IPS-18a (cell line): ENCODE results near the gene CST7.

Experiments used
- H3K27ac ChIP-seq: one replicate; pipeline ENCODE4 v1.5.1; 2013; ENCODE audit warnings: low read length
- H3K27me3 ChIP-seq: one replicate; pipeline ENCODE4 v1.6.1; 2013; ENCODE audit warnings: mild to moderate bottlenecking, low read length; ENCODE audit not compliant: control insufficient read depth, insufficient read depth
- H3K36me3 ChIP-seq: one replicate; pipeline ENCODE4 v1.6.1; 2013; ENCODE audit warnings: low read depth, low read length; ENCODE audit not compliant: control insufficient read depth
- H3K4me1 ChIP-seq: one replicate; pipeline ENCODE4 v1.6.1; 2013; ENCODE audit warnings: low read depth, low read length; ENCODE audit not compliant: control insufficient read depth
- H3K4me3 ChIP-seq: one replicate; pipeline ENCODE4 v1.5.1; 2013; ENCODE audit warnings: low read length
- H3K9ac ChIP-seq: one replicate; pipeline ENCODE4 v1.6.1; 2013; ENCODE audit warnings: mild to moderate bottlenecking, low read length, moderate library complexity
- H3K9me3 ChIP-seq: one replicate; pipeline ENCODE4 v1.6.1; 2013; ENCODE audit warnings: low read depth, low read length; ENCODE audit not compliant: control insufficient read depth

Gene CST7

GRCh38 chr20:25005661-25006060, 56.6 kb downstream of the CST7 start:
- Histone ChIP-seq H3K4me1 (no peaks in the 10 kb centered on the region), H3K27ac (no peak overlapping the region), H3K4me3 (no peak overlapping the region), H3K36me3 (no peaks in the 10 kb centered on the region), H3K27me3 (no peaks in the 10 kb centered on the region), H3K9ac (no peak overlapping the region), H3K9me3 (no peaks in the 10 kb centered on the region)

DNA sequence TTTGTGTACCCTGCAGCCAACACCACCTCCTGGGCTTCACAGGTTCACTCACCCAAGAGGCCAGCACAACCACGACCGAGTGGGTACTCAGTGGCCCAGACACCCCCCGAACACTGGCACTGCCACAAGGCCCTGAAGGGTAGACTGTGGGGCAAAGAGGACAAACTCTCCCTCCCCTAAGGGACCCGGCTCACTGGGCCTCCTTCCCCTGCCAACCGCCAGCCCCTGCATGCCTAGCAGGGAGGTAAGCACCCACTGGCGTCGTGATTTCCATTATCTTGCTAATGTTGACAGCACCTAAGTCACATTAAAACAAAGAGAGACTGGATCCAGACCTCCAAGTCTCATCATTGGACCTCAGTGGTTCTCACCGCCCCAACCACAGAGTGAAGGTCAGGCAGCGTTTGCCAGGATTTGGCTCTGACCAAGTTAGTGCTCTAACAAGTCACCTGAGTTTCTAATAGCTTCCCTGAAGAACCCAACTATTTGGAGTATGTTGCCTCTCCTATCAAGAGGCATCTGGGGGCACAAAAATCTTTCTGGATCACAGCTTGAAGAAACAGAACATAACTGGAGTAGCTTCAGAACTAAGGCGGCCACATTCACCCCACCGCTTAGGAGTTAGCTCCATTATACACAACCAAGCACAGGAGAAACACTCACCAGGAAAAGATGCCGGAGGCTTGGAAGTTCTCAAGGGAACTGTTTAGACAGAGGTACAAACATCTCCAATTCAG, 57.5 kb downstream of the CST7 start:
- H3K9ac ChIP-seq, result no peak overlapping the region
- H3K9me3 ChIP-seq, result no peaks in the 10 kb centered on the region
- H3K4me1 ChIP-seq, result no peaks in the 10 kb centered on the region
- no peak overlapping the region for H3K27ac ChIP-seq
- no peaks in the 10 kb centered on the region for H3K36me3 ChIP-seq
- H3K27me3 ChIP-seq, result no peaks in the 10 kb centered on the region
- H3K4me3 ChIP-seq, result no peak overlapping the region

DNA sequence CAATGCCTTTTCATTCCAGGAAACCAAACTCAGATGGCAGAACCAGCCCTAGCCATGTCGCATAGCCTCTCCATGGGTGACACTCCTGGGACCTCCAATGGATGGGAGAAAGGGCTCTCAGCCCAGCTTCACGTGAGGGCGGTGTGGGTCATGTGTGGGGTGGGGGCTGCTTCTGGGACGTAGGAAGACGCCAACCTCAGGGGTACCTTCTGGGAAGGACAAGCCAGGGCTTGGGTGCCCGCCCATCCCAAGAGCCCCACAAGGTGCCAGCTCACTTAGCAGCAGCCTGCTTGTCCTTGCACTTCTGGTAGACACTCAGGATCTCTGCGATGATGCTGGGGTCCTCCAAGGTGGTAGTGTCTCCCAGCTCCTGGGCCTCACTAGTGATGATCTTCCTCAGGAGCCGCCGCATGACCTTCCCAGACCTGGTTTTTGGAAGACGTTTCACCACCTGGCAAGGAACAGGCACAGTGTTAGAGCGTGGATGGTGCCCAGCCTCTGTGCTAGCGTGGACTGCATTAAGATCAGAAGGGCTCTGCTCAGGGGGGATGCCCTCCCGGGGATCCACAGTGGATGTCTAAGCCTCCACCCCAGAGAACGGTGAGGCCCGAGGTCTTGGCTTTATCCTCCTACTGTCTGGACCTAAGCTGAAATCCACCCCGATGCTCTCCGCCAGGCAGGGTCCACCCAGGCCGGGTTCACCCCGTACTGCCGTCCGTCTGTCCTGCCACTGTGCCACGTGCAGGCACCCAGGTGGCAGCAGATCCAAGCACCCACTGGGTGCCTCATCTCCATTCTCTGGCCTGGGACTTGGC, 58.6 kb downstream of the CST7 start:
- Histone ChIP-seq H3K27ac (no peak overlapping the region), H3K4me1 (no peaks in the 10 kb centered on the region), H3K9ac (no peak overlapping the region), H3K4me3 (no peak overlapping the region), H3K9me3 (no peaks in the 10 kb centered on the region), H3K27me3 (no peaks in the 10 kb centered on the region), H3K36me3 (no peaks in the 10 kb centered on the region)

DNA sequence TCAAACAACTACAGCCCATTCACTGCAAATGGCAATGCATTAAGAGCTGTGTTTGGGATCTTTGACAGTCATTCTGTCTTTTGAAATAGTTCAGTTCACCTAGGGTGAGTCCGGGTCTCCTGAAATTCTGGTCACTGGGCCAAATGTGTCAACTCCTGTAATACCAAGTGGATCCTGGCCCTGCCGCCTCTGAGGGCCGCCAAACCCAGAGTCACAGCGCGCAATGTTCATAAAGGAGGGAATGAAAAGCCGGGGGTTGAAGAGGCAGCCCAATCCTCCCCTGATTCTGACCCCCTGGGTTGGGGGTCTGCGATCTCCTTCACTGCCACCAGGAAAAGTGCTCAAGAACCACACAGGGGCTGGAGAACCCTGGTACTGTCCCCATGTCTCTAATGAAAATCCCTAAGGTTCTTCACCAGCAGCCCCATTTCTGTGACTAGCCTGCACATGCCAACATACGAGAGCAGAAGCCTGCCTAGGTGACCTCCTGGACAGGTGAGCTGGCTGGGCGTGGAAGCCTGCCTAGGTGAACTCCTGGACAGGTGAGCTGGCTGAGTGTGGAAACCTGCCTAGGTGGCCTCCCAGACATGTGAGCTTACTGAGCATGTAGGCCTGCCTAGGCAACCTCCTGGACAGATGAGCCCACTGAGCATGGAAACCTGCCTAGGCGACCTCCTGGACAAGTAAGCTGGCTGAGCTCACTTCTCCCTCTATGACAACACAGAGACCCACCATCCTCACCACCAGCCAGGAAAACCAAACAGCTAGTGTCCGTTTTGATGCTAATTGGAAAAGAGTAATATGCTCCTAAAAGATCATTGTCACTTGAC, 59.5 kb downstream of the CST7 start:
- Histone ChIP-seq H3K4me3 (no peak overlapping the region), H3K9ac (no peak overlapping the region), H3K9me3 (no peaks in the 10 kb centered on the region), H3K36me3 (no peaks in the 10 kb centered on the region), H3K27ac (no peak overlapping the region), H3K4me1 (no peaks in the 10 kb centered on the region), H3K27me3 (no peaks in the 10 kb centered on the region)
